ENCODE results near the gene PRTFDC1.

Gene PRTFDC1

GRCh38 chr10:24908793-24909423 is 43.5 kb downstream of the PRTFDC1 start:
- H3K27ac Mint-ChIP-seq = no peak overlapping the region
- H3K4me3 Mint-ChIP-seq = no peak overlapping the region
- no peaks in the 10 kb centered on the region for H3K36me3 Mint-ChIP-seq
- no peaks in the 10 kb centered on the region for H3K27me3 Mint-ChIP-seq
- no peak for ATAC-seq
- no peaks in the 10 kb centered on the region for H3K9me3 Mint-ChIP-seq
- peaks cover 22% of the 10 kb centered on the region for H3K4me1 Mint-ChIP-seq

- H3K36me3 Mint-ChIP-seq = no peaks in the 10 kb centered on the region
- no peak overlapping the region for H3K4me3 Mint-ChIP-seq
- no peak for ATAC-seq
- no peaks in the 10 kb centered on the region for H3K9me3 Mint-ChIP-seq
- no peaks in the 10 kb centered on the region for H3K27me3 Mint-ChIP-seq
- peaks cover 22% of the 10 kb centered on the region for H3K4me1 Mint-ChIP-seq
- no peak overlapping the region for H3K27ac Mint-ChIP-seq
These were observed 44.5 kb downstream of the PRTFDC1 start for GRCh38 chr10:24907956-24908355.

GRCh38 chr10:24906372-24906771 is 46.0 kb downstream of the PRTFDC1 start:
- ATAC-seq = no peak
- no peaks in the 10 kb centered on the region for H3K36me3 Mint-ChIP-seq
- no peak overlapping the region for H3K27ac Mint-ChIP-seq
- H3K4me3 Mint-ChIP-seq = no peak overlapping the region
- peaks cover 18% of the 10 kb centered on the region for H3K4me1 Mint-ChIP-seq
- H3K27me3 Mint-ChIP-seq = no peaks in the 10 kb centered on the region
- H3K9me3 Mint-ChIP-seq = no peaks in the 10 kb centered on the region

GRCh38 chr10:24904824-24905223 is 47.6 kb downstream of the PRTFDC1 start:
- Mint-ChIP-seq H3K27ac (no peak overlapping the region), H3K4me3 (no peak overlapping the region), H3K36me3 (no peaks in the 10 kb centered on the region), H3K27me3 (no peaks in the 10 kb centered on the region), H3K4me1 (peaks cover 20% of the 10 kb centered on the region), H3K9me3 (no peaks in the 10 kb centered on the region)
- no peak for ATAC-seq

GRCh38 chr10:24902400-24902728 is 50.0 kb downstream of the PRTFDC1 start:
- no peak overlapping the region for H3K4me3 Mint-ChIP-seq
- no peak for ATAC-seq
- no peaks in the 10 kb centered on the region for H3K36me3 Mint-ChIP-seq
- H3K4me1 Mint-ChIP-seq = peaks cover 30% of the 10 kb centered on the region
- no peaks in the 10 kb centered on the region for H3K9me3 Mint-ChIP-seq
- H3K27me3 Mint-ChIP-seq = no peaks in the 10 kb centered on the region
- H3K27ac Mint-ChIP-seq = peak overlapping the region; percentile 80

- no peaks in the 10 kb centered on the region for H3K36me3 Mint-ChIP-seq
- no peaks in the 10 kb centered on the region for H3K27me3 Mint-ChIP-seq
- ATAC-seq = peak; percentile 49
- H3K4me1 Mint-ChIP-seq = peaks cover 31% of the 10 kb centered on the region
- H3K4me3 Mint-ChIP-seq = no peak overlapping the region
- no peaks in the 10 kb centered on the region for H3K9me3 Mint-ChIP-seq
- peak overlapping the region; percentile 80 for H3K27ac Mint-ChIP-seq
These were observed 50.6 kb downstream of the PRTFDC1 start for GRCh38 chr10:24901686-24902399.

- peak overlapping the region; percentile 80 for H3K27ac Mint-ChIP-seq
- peaks cover 31% of the 10 kb centered on the region for H3K4me1 Mint-ChIP-seq
- H3K4me3 Mint-ChIP-seq = peak overlapping the region; percentile 63
- peak; percentile 87 for ATAC-seq
- no peaks in the 10 kb centered on the region for H3K27me3 Mint-ChIP-seq
- H3K9me3 Mint-ChIP-seq = no peaks in the 10 kb centered on the region
- no peaks in the 10 kb centered on the region for H3K36me3 Mint-ChIP-seq
These were observed 51.3 kb downstream of the PRTFDC1 start for GRCh38 chr10:24900888-24901685.

- ATAC-seq = no peak
- peak overlapping the region; percentile 13 for H3K27ac Mint-ChIP-seq
- peaks cover 36% of the 10 kb centered on the region for H3K4me1 Mint-ChIP-seq
- H3K9me3 Mint-ChIP-seq = no peaks in the 10 kb centered on the region
- H3K36me3 Mint-ChIP-seq = no peaks in the 10 kb centered on the region
- no peaks in the 10 kb centered on the region for H3K27me3 Mint-ChIP-seq
- H3K4me3 Mint-ChIP-seq = no peak overlapping the region
These were observed 52.8 kb downstream of the PRTFDC1 start for GRCh38 chr10:24899571-24899970.

GRCh38 chr10:24898501-24898900 is 53.9 kb downstream of the PRTFDC1 start:
- H3K9me3 Mint-ChIP-seq = no peaks in the 10 kb centered on the region
- no peaks in the 10 kb centered on the region for H3K36me3 Mint-ChIP-seq
- H3K27me3 Mint-ChIP-seq = no peaks in the 10 kb centered on the region
- no peak overlapping the region for H3K4me3 Mint-ChIP-seq
- no peak for ATAC-seq
- peak overlapping the region; percentile 13 for H3K27ac Mint-ChIP-seq
- H3K4me1 Mint-ChIP-seq = peaks cover 41% of the 10 kb centered on the region

- H3K4me1 Mint-ChIP-seq = peaks cover 41% of the 10 kb centered on the region
- no peak for ATAC-seq
- peak overlapping the region; percentile 13 for H3K27ac Mint-ChIP-seq
- no peak overlapping the region for H3K4me3 Mint-ChIP-seq
- no peaks in the 10 kb centered on the region for H3K36me3 Mint-ChIP-seq
- no peaks in the 10 kb centered on the region for H3K9me3 Mint-ChIP-seq
- no peaks in the 10 kb centered on the region for H3K27me3 Mint-ChIP-seq
These were observed 55.0 kb downstream of the PRTFDC1 start for GRCh38 chr10:24897326-24897926.

- Mint-ChIP-seq H3K4me3 (peak overlapping the region; percentile 63), H3K36me3 (no peaks in the 10 kb centered on the region), H3K9me3 (no peaks in the 10 kb centered on the region), H3K27me3 (no peaks in the 10 kb centered on the region), H3K27ac (peak overlapping the region; percentile 95), H3K4me1 (peaks cover 32% of the 10 kb centered on the region)
- peak; percentile 64 for ATAC-seq
These were observed 57.7 kb downstream of the PRTFDC1 start for GRCh38 chr10:24894728-24895127.

GRCh38 chr10:24894309-24894708 is 58.1 kb downstream of the PRTFDC1 start:
- peak; percentile 34 for ATAC-seq
- no peaks in the 10 kb centered on the region for H3K9me3 Mint-ChIP-seq
- peak overlapping the region; percentile 95 for H3K27ac Mint-ChIP-seq
- H3K4me3 Mint-ChIP-seq = peak overlapping the region; percentile 63
- H3K4me1 Mint-ChIP-seq = peaks cover 33% of the 10 kb centered on the region
- no peaks in the 10 kb centered on the region for H3K36me3 Mint-ChIP-seq
- no peaks in the 10 kb centered on the region for H3K27me3 Mint-ChIP-seq

GRCh38 chr10:24893127-24893526 is 59.3 kb downstream of the PRTFDC1 start:
- no peak for ATAC-seq
- Mint-ChIP-seq H3K36me3 (no peaks in the 10 kb centered on the region), H3K4me1 (peaks cover 38% of the 10 kb centered on the region), H3K4me3 (no peak overlapping the region), H3K9me3 (no peaks in the 10 kb centered on the region), H3K27me3 (no peaks in the 10 kb centered on the region), H3K27ac (peak overlapping the region; percentile 95)

- Mint-ChIP-seq H3K27me3 (no peaks in the 10 kb centered on the region), H3K4me3 (no peak overlapping the region), H3K27ac (no peak overlapping the region), H3K4me1 (peaks cover 40% of the 10 kb centered on the region), H3K36me3 (peaks cover 7% of the 10 kb centered on the region), H3K9me3 (peaks cover 6% of the 10 kb centered on the region)
- no peak for ATAC-seq
These were observed 60.6 kb downstream of the PRTFDC1 start for GRCh38 chr10:24891823-24892222.

- Mint-ChIP-seq H3K9me3 (peaks cover 6% of the 10 kb centered on the region), H3K27me3 (no peaks in the 10 kb centered on the region), H3K4me3 (no peak overlapping the region), H3K4me1 (peaks cover 37% of the 10 kb centered on the region), H3K27ac (peak overlapping the region; percentile 69), H3K36me3 (peaks cover 7% of the 10 kb centered on the region)
- no peak for ATAC-seq
These were observed 62.8 kb downstream of the PRTFDC1 start for GRCh38 chr10:24889639-24890038.
